ENCODE data around the gene CD22.

CD22 gene

DNA sequence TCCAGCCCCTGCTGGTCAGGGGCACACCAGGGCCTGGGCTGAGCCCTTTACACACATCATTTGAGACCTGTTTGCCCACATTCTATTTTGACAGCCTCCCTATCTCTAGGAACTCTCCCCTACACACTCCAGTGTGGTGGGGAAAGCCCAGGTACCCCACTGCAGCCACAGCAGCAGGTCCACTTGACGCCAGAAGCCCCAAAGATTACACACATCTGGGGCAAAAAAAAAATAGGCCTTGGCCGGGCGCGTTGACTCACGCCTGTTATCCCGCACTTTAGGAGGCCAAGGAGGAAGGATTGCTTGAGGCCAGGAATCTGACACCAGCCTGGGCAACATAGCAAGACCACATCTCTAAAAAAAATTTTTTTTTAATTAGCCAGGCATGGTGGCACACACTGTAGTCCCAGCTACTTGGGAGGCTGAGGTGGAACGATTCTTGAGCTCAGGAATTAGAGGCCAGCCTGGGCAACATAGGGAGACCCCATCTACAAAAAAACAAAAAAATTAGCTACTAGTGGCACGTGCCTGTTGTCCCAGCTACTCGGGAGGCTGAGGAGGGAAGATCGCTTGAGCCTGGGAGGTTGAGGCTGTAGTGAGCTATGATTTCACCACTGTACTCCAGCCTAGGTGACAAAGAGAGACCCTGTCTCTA is 18.0 kb upstream of the CD22 start:
- DNase-seq (ENCODE audit: low read depth, low spot score) = no peak
- no peak overlapping the region for H3K4me3 ChIP-seq (ENCODE audit: low read length)

DNA sequence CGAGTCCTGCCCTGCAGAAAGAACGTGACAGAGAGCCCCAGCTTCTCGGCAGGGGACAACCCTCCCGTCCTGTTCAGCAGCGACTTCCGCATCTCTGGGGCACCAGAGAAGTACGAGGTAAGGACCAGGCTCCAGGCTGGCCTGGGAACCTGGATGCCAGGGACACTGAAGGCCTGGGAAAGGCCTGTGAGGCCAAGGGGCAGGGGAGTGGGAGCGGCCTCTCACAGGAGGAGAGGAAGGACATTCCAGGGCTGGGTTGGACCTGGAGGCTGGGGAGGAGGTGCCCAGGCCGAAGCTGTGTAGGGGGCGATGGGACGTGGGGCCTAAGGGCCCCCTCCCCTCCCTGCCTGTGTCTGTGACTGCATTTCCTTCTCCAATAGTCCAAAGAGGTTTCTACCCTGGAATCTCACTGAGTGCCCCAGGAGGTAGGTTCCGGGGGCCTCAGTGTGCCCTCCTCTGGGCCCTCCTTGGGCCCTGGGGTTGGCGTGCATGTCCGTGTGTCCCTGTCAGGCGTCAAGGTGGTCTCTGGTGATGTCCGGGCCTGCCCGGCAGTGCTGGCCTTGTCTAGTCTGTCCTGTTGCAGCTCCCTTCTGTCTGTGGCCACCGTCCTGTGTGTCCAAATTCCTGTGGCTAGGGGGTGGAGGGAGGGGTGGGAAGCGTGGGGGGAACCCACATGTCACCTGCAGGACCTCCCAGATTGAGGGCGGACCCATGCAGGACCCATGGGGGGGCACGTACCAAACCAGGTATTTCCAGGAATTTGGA is 16.9 kb upstream of the CD22 start:
- H3K4me3 ChIP-seq (ENCODE audit: low read length) = no peak overlapping the region
- DNase-seq (ENCODE audit: low read depth, low spot score) = no peak

DNA sequence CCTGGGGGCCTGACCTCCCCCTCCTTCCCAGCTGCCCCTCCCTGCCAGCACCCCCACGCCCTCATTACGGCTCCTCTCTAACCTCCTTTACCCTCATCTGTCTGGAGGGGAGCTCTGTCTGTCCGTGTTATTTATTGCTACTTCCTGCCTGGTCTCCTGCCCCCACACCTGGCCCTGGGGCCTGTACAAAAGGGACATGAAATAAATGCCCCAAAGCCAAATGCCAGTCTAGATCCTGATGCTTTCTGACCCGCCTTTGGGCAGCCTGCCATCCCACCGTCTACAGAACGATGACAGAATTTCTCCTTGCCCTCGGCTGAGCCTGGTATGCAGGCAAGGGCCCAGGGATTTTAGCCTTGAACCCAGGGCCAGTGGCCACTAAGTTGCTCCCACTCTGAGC is 15.4 kb upstream of the CD22 start:
- no peak overlapping the region for H3K4me3 ChIP-seq (ENCODE audit: low read length)
- no peak for DNase-seq (ENCODE audit: low read depth, low spot score)

DNA sequence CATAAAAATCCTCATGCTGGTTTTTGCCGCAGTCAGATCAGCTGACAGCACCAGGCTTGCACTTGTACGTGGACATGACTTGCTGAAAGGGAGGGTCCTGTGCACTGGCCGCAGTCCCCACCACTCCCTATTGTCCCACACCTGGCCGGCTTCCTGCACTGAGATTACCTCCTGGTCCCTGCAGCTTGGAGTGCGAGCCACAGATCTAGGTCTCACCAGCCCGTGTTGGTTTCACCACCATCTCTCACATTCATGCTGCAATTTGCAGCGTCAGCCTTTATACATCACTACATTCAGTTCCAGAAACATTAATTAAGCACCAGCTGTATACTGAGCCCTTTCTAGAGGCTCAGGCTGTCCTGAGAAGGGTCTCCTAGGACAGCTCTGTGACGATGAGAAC is 15.0 kb upstream of the CD22 start:
- DNase-seq (ENCODE audit: low read depth, low spot score) = no peak
- no peak overlapping the region for H3K4me3 ChIP-seq (ENCODE audit: low read length)

DNA sequence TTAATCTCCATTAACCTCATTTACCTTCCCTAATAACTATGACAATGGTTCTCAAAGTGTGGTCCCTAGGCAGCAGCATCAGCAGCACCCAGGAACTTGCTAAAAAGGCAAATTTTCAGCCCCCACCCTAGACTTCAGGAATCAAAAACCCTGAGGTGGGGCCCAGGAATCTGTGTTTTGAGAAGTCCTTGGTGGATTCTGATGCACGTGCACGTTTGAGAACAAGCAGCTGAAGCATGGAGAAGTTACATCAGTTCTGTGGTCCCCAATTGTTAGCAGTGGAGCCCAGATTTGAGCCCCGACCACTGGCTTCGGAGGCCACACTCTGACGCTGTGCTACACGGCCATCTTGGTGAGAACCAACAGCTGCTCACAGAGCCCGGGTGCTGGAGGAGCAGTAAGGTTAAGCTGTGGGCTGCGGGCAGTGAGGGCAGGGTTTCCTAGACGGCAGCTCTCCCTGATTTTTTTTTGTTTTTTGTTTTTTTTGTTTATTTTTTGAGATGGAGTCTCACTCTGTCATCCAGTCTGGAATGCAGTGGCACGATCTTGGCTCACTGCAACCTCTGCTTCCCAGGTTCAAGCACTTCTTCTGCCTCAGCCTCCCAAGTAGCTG is 14.0 kb upstream of the CD22 start:
- no peak for DNase-seq (ENCODE audit: low read depth, low spot score)
- H3K4me3 ChIP-seq (ENCODE audit: low read length) = no peak overlapping the region

DNA sequence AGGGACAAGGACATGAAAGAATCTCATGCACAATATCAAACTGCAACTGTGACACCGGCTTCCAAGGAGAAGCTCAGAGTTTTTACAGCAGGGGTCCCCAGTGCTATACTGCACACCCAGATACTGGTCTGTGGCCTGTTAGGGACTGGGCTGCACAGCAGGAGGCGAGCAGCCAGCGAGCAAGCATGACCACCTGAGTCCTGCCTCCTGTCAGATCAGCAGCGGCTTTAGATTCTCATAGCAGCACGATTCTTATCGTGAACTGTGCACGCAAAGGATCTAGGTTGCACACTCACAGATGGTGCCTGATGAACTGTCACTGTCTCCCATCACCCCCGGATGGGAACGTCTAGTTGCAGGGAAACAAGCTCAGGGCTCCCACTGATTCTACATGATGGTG is 13.1 kb upstream of the CD22 start:
- DNase-seq (ENCODE audit: low read depth, low spot score) = no peak
- no peak overlapping the region for H3K4me3 ChIP-seq (ENCODE audit: low read length)

DNA sequence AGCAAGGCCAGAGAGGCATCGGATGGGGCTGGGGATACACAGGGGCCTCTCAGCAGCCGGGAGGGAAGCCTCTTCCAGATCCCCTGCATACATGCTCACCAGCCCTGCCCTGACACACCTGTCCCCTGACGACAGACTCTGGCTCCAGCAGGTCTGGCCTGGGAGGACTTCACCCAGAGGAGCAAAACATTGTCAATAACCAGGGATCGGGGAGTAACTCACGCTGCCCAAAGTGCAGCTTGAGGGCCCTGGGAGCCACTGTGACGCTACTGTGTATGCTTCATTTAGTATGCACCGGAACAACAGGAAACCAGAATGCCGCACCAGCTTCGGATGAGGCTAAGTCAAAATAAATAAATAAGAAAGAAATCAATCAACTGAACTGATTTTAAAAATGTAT is 12.4 kb upstream of the CD22 start:
- DNase-seq (ENCODE audit: low read depth, low spot score) = no peak
- no peak overlapping the region for H3K4me3 ChIP-seq (ENCODE audit: low read length)

DNA sequence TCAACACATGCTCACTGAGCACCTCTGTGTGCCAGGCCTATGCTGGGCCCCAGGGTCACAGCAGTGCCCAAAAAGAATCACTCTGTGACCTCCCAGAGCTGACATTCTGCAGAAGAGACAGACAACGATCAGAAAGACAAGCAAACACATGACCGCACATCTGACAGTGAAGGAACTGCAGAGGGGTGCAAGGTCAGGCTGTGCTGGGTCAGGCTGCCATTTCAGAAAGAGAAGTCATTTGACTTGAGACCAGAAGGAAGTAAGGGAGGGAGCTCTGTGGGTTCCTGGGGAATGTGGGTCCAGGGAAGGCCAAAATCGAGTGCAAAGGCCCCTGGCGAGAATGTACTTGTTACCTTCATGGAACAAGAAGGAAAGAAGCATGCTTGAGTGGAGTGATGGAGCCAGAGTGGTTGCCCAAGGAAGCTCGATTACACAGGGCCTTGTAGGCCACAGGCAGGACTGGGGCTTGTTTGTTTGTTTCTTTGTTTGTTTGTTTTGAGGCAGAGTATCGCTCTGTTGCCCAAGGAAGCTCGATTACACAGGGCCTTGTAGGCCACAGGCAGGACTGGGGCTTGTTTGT is 11.4 kb upstream of the CD22 start:
- H3K4me3 ChIP-seq (ENCODE audit: low read length) = no peak overlapping the region
- no peak for DNase-seq (ENCODE audit: low read depth, low spot score)

DNA sequence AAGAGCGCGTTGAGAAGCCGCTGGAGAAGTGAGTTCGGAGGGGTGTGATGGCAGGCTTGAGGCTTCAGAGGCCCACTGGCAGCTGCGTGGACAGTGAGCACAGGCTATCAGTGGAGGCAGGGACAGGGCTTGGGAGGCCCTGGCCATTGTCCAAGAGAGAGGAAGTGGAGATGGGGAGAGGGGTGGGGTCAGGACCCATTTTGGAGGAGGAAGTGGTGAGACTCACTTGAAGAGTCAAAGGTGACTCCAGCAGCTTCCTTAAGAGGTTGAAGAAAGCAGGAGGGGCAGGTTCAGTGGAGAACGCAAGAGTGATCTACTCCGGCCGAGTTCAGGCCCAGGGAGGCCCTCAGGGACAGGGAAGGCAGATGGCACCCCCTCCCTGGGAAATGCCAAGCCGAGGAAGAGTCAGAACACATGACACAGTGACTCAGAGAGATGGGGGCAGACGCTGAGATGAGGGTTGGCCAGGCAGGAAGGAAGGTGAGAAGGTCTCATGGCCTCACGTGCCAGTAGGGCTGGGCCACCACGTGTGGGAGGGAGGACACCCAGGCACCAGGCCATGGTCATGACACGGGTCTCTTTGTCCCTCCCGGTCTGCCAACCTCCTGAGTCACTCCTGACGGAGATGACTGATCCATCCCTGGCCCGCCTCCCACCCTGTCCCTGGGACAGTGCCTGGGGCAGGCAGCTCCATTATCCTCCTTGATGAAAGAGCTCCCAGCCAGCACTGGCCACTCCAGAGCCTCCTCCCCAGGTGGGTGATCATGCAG is 10.1 kb upstream of the CD22 start:
- no peak overlapping the region for H3K4me3 ChIP-seq (ENCODE audit: low read length)
- no peak for DNase-seq (ENCODE audit: low read depth, low spot score)

DNA sequence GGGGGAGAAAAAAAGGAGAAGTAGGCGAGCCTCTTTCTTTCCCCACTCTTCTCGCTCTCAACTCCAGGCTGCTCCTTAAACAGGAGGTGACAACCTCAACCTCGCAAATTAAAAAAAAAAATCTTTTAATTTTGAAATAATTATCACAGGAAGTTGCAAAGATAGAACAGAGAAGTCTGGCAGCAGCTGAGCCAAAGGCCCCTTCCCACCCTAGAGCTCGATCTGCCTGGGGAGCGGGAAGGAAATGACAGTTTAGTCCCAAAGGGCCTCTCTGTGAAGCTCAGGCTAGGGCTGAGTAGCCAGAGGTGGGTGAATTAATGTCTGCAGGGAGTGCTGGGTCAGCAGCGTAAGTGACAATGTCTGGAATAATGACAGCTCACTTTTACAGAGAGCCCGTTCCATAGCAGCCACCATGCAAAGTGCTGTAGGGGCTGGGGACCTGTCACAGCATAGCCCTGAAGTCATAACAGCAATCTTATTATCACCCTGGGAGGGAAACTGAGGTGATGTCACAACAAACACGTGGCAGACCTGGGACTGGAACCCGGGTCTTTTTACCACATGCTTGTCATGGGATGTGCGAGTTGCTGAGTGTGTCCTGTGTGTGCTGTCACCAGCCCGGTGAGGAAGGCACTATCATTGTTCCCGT is 8.8 kb upstream of the CD22 start:
- DNase-seq (ENCODE audit: low read depth, low spot score) = no peak
- H3K4me3 ChIP-seq (ENCODE audit: low read length) = no peak overlapping the region

DNA sequence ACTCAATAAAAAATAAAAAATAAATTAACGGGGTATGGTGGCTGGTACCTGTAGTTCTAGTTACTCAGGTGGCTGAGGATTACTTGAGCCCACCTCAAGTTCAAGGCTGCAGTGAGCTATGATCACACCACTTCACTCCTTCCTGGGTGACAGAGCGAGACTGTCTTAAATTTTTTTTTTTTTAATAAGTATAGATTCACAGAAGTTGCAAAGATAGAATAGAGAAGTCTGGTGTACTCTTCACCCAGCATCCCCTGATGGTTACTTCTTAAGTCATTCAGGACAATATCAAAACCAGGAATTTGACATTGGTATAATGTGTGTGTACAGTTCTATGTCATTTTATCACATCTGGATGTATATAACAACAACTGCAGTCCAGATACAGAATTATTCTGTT is 7.7 kb upstream of the CD22 start:
- DNase-seq (ENCODE audit: low read depth, low spot score) = no peak
- H3K4me3 ChIP-seq (ENCODE audit: low read length) = no peak overlapping the region

DNA sequence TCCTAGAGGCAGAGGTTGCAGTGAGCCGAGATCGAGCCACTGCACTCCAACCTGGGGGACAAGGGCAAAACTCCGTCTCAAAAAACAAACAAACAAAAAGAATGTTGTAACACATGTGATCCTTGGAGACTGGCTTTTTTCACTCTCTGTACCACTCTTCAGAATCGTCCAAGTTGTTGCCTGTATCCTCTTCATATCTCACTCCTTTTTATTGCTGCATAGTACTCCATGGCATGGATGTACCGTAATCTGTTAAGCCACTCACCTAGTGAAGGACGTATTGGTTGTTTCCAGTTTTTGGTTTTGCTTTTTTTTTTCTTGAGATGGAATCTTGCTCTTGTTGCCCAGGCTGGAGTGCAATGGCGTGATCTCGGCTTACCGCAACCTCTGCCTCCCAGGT is 7.0 kb upstream of the CD22 start:
- H3K4me3 ChIP-seq (ENCODE audit: low read length) = no peak overlapping the region
- DNase-seq (ENCODE audit: low read depth, low spot score) = no peak

DNA sequence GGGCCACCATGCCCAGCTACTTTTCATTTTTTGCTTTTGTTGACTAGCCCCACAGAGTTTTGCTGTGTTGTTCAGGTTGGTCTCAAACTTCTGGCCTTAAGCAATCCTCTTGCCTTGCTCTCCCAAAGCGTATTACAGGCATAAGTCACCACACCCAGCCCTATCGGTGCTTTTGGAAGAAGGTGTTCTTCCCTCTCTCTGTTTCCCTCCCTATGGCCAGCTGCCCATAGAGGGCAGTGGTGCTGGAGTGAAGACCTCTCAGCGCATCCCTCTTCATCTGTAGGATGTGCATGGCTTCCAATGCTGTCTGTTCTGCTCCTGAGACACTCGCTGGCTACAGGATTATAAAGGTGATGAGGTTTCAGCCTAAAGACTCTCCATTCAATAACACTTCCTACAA is 1.3 kb upstream of the CD22 start:
- no peak for DNase-seq (ENCODE audit: low read depth, low spot score)
- no peak overlapping the region for H3K4me3 ChIP-seq (ENCODE audit: low read length)

DNA sequence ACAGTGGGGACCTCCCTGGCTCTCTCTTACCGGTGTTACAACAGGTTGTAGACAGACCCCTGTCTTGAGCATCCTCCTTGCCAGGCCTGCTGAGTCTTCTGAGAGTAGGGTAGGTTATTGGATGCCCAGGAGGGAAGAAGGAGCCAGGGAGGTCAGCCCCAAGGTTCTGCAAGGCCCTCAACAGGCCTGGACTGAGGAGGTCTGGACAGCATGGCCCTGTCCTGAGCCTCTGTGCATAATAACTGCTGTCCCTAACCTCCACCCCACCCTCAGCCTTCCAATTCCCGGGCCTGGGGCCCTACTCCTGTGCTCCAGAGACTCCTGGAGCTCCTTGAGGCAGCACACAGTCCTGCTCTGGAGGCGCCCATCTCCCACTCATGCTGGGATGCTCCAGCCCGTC is 336 bp downstream of the CD22 start:
- no peak for DNase-seq (ENCODE audit: low read depth, low spot score)
- H3K4me3 ChIP-seq (ENCODE audit: low read length) = no peak overlapping the region

DNA sequence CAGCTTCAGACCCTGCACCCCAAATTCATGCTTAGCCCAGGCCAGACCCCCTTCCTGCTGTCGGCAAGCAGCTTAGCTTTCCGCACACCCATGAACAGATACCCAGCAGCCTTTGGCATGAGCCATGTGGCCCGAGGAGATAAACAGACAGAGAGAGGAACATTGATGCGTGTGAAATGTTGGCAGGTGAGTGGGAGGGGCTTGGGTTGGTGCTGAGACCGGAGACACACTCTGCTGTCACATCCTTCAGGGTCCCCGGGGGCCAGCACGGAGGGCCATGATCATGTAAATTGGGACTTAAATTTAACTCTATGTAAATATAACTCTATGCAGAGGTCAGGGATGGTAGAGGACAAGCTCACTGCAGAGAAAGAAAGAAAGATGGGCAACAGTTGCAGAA is 1.5 kb downstream of the CD22 start:
- H3K4me3 ChIP-seq (ENCODE audit: low read length) = no peak overlapping the region
- DNase-seq (ENCODE audit: low read depth, low spot score) = no peak

DNA sequence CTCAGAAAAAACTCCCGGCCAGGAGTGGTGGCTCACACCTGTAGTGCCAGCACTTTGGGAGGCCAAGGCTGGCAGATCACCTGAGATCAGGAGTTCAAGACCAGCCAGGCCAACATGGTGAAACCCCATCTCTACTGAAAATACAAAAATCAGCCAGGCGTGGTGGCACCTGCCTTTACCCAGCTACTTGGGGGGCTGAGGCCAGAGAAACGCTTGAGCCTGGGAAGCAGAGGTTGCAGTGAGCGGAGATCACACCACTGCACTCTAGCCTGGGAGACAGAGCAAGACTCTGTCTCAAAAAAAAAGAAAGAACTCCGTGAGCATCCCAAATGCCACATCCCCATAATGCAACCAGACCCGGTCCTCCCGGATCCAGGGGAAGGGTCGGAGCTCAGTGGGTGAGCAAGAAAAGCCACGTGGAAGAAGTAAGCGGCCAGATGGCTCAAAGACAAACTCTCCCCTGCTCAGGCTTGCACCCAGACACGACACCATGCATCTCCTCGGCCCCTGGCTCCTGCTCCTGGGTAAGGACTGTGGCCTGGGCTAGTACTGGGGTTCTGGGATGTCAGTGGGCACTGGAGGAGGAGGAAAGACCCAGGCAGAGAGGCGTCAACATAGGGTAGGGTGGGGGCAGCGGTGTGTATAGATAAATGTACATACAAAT is 2.7 kb downstream of the CD22 start:
- H3K4me3 ChIP-seq (ENCODE audit: low read length) = no peak overlapping the region
- no peak for DNase-seq (ENCODE audit: low read depth, low spot score)

DNA sequence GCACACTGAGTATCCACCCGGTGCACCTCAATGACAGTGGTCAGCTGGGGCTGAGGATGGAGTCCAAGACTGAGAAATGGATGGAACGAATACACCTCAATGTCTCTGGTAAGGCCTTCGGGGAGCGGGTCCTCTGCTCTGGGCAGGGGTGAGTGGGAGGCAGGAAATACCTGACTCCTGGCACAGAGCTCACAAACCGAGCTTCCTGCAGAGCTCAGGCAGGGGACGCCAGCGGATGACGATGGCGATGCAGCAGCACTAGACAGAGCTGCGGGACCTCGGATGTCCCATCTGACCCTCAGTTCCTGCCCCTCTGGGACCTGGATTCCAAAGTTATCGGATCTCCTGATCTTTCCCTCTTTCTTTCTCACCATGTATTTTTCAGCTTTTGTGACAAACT is 3.8 kb downstream of the CD22 start:
- H3K4me3 ChIP-seq (ENCODE audit: low read length) = no peak overlapping the region
- DNase-seq (ENCODE audit: low read depth, low spot score) = no peak

DNA sequence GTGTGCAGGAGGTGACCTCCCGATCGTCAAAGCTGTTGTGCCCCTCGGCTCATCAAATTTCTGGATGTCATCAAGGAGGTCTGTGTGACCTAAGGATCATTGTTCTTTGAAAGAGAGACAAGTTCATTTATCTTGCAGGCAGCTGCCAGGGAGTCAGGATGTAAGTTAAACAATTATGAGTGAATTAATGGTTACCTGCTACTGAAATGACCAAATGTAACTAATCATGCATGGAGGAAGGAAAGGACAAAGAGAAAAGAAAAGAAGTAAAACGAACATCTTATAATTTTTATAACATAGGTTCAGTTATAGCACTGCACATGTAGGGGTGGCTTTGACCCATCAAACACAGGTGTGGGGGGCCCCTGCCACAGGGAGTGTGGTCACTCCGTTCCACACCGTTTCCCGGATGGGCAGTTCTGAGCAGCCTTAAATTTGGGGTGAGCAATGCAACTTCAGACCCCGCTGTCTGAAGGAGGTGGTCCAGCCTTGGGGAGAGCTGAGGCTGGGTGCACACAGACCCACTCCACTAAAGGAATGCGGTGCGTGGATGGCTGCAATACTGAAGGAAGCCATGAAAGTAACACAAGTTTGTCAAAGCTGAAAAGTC is 5.3 kb downstream of the CD22 start:
- DNase-seq (ENCODE audit: low read depth, low spot score) = no peak
- H3K4me3 ChIP-seq (ENCODE audit: low read length) = no peak overlapping the region
